ENCODE results near the gene EEFSEC. TPM values are rescaled to one million over a fixed set of nuclear protein-coding genes. Genes with fewer than 3 reads are reported as not detected.

The EEFSEC gene
- total RNA-seq, 1 donor from 2014 or later = 22.0 TPM

- no peaks in the 10 kb centered on the region for H3K9me3 Mint-ChIP-seq
- H3K27me3 Mint-ChIP-seq (ENCODE audit: low read depth) = peaks cover 52% of the 10 kb centered on the region
- intact Hi-C loops (cut with micrococcal nuclease) = no loop called here
- no peak overlapping the region for H3K27ac Mint-ChIP-seq
- no peak for DNase-seq (ENCODE audit: low spot score)
- H3K36me3 Mint-ChIP-seq (ENCODE audit: low read depth) = no peaks in the 10 kb centered on the region
- H3K4me1 Mint-ChIP-seq (ENCODE audit: low read depth) = no peaks in the 10 kb centered on the region
- no peak overlapping the region for H3K4me3 Mint-ChIP-seq (ENCODE audit: low read depth)
Measured at GRCh38 chr3:128432971-128433836, 279.9 kb downstream of the EEFSEC start.

- Mint-ChIP-seq H3K27me3 (ENCODE audit: low read depth) (peaks cover 48% of the 10 kb centered on the region), H3K27ac (no peak overlapping the region), H3K4me3 (ENCODE audit: low read depth) (no peak overlapping the region), H3K4me1 (ENCODE audit: low read depth) (no peaks in the 10 kb centered on the region), H3K36me3 (ENCODE audit: low read depth) (no peaks in the 10 kb centered on the region), H3K9me3 (no peaks in the 10 kb centered on the region)
- DNase-seq (ENCODE audit: low spot score) = no peak
- intact Hi-C loops (cut with micrococcal nuclease) = no loop called here
Measured at GRCh38 chr3:128433837-128434165, 280.5 kb downstream of the EEFSEC start.

GRCh38 chr3:128434524-128434923 is 281.2 kb downstream of the EEFSEC start:
- no peaks in the 10 kb centered on the region for H3K9me3 Mint-ChIP-seq
- no peak for DNase-seq (ENCODE audit: low spot score)
- H3K4me3 Mint-ChIP-seq (ENCODE audit: low read depth) = no peak overlapping the region
- no peak overlapping the region for H3K27ac Mint-ChIP-seq
- intact Hi-C loops (cut with micrococcal nuclease) = no loop called here
- no peaks in the 10 kb centered on the region for H3K4me1 Mint-ChIP-seq (ENCODE audit: low read depth)
- no peaks in the 10 kb centered on the region for H3K36me3 Mint-ChIP-seq (ENCODE audit: low read depth)
- H3K27me3 Mint-ChIP-seq (ENCODE audit: low read depth) = peaks cover 51% of the 10 kb centered on the region

GRCh38 chr3:128435058-128435457 is 281.8 kb downstream of the EEFSEC start:
- no peak for DNase-seq (ENCODE audit: low spot score)
- intact Hi-C loops (cut with micrococcal nuclease) = no loop called here
- H3K27me3 Mint-ChIP-seq (ENCODE audit: low read depth) = peaks cover 55% of the 10 kb centered on the region
- no peak overlapping the region for H3K4me3 Mint-ChIP-seq (ENCODE audit: low read depth)
- H3K27ac Mint-ChIP-seq = no peak overlapping the region
- H3K9me3 Mint-ChIP-seq = no peaks in the 10 kb centered on the region
- H3K36me3 Mint-ChIP-seq (ENCODE audit: low read depth) = no peaks in the 10 kb centered on the region
- H3K4me1 Mint-ChIP-seq (ENCODE audit: low read depth) = no peaks in the 10 kb centered on the region

- H3K36me3 Mint-ChIP-seq (ENCODE audit: low read depth) = no peaks in the 10 kb centered on the region
- H3K27ac Mint-ChIP-seq = no peak overlapping the region
- H3K27me3 Mint-ChIP-seq (ENCODE audit: low read depth) = peaks cover 53% of the 10 kb centered on the region
- intact Hi-C loops (cut with micrococcal nuclease) = no loop called here
- H3K9me3 Mint-ChIP-seq = no peaks in the 10 kb centered on the region
- H3K4me3 Mint-ChIP-seq (ENCODE audit: low read depth) = no peak overlapping the region
- no peaks in the 10 kb centered on the region for H3K4me1 Mint-ChIP-seq (ENCODE audit: low read depth)
- no peak for DNase-seq (ENCODE audit: low spot score)
Measured at GRCh38 chr3:128435561-128435960, 282.3 kb downstream of the EEFSEC start.

GRCh38 chr3:128436214-128436613 is 282.9 kb downstream of the EEFSEC start:
- Mint-ChIP-seq H3K9me3 (no peaks in the 10 kb centered on the region), H3K27me3 (ENCODE audit: low read depth) (peaks cover 48% of the 10 kb centered on the region), H3K36me3 (ENCODE audit: low read depth) (no peaks in the 10 kb centered on the region), H3K27ac (no peak overlapping the region), H3K4me1 (ENCODE audit: low read depth) (no peaks in the 10 kb centered on the region), H3K4me3 (ENCODE audit: low read depth) (no peak overlapping the region)
- intact Hi-C loops (cut with micrococcal nuclease) = no loop called here
- DNase-seq (ENCODE audit: low spot score) = no peak

- Mint-ChIP-seq H3K27ac (no peak overlapping the region), H3K4me1 (ENCODE audit: low read depth) (no peaks in the 10 kb centered on the region), H3K4me3 (ENCODE audit: low read depth) (no peak overlapping the region), H3K27me3 (ENCODE audit: low read depth) (peaks cover 40% of the 10 kb centered on the region), H3K36me3 (ENCODE audit: low read depth) (no peaks in the 10 kb centered on the region), H3K9me3 (no peaks in the 10 kb centered on the region)
- intact Hi-C loops (cut with micrococcal nuclease) = no loop called here
- DNase-seq (ENCODE audit: low spot score) = no peak
Measured at GRCh38 chr3:128438488-128439072, 285.3 kb downstream of the EEFSEC start.

GRCh38 chr3:128439226-128439625 is 285.9 kb downstream of the EEFSEC start:
- Mint-ChIP-seq H3K27me3 (ENCODE audit: low read depth) (peaks cover 37% of the 10 kb centered on the region), H3K36me3 (ENCODE audit: low read depth) (no peaks in the 10 kb centered on the region), H3K4me1 (ENCODE audit: low read depth) (no peaks in the 10 kb centered on the region), H3K4me3 (ENCODE audit: low read depth) (no peak overlapping the region), H3K27ac (no peak overlapping the region), H3K9me3 (no peaks in the 10 kb centered on the region)
- DNase-seq (ENCODE audit: low spot score) = no peak
- intact Hi-C loops (cut with micrococcal nuclease) = no loop called here

GRCh38 chr3:128442070-128442469 is 288.8 kb downstream of the EEFSEC start:
- intact Hi-C loops (cut with micrococcal nuclease) = no loop called here
- DNase-seq (ENCODE audit: low spot score) = no peak

GRCh38 chr3:128442949-128443348 is 289.7 kb downstream of the EEFSEC start:
- Mint-ChIP-seq H3K27ac (no peak overlapping the region), H3K4me1 (ENCODE audit: low read depth) (peaks cover 10% of the 10 kb centered on the region), H3K9me3 (peaks cover 21% of the 10 kb centered on the region), H3K27me3 (ENCODE audit: low read depth) (peaks cover 17% of the 10 kb centered on the region), H3K36me3 (ENCODE audit: low read depth) (peaks cover 10% of the 10 kb centered on the region), H3K4me3 (ENCODE audit: low read depth) (no peak overlapping the region)
- intact Hi-C loops (cut with micrococcal nuclease) = no loop called here
- no peak for DNase-seq (ENCODE audit: low spot score)

More at GRCh38 chr3:128442070-128442469, 288.8 kb downstream of the EEFSEC start:
- peaks cover 6% of the 10 kb centered on the region for H3K36me3 Mint-ChIP-seq (ENCODE audit: low read depth)
- H3K4me3 Mint-ChIP-seq (ENCODE audit: low read depth) = no peak overlapping the region
- H3K27me3 Mint-ChIP-seq (ENCODE audit: low read depth) = peaks cover 22% of the 10 kb centered on the region
- H3K27ac Mint-ChIP-seq = no peak overlapping the region
- H3K4me1 Mint-ChIP-seq (ENCODE audit: low read depth) = peaks cover 3% of the 10 kb centered on the region
- peaks cover 16% of the 10 kb centered on the region for H3K9me3 Mint-ChIP-seq

- intact Hi-C loops (cut with micrococcal nuclease) = no loop called here
- Mint-ChIP-seq H3K4me1 (ENCODE audit: low read depth) (peaks cover 16% of the 10 kb centered on the region), H3K36me3 (ENCODE audit: low read depth) (peaks cover 15% of the 10 kb centered on the region)
Measured at GRCh38 chr3:128443771-128444170, 290.5 kb downstream of the EEFSEC start.

GRCh38 chr3:128445357-128445756 is 292.1 kb downstream of the EEFSEC start:
- no peak overlapping the region for H3K27ac Mint-ChIP-seq
- peaks cover 19% of the 10 kb centered on the region for H3K4me1 Mint-ChIP-seq (ENCODE audit: low read depth)
- H3K36me3 Mint-ChIP-seq (ENCODE audit: low read depth) = peaks cover 17% of the 10 kb centered on the region
- no peak for DNase-seq (ENCODE audit: low spot score)
- H3K4me3 Mint-ChIP-seq (ENCODE audit: low read depth) = no peak overlapping the region
- H3K9me3 Mint-ChIP-seq = peaks cover 32% of the 10 kb centered on the region
- intact Hi-C loops (cut with micrococcal nuclease) = no loop called here
- H3K27me3 Mint-ChIP-seq (ENCODE audit: low read depth) = peaks cover 10% of the 10 kb centered on the region

More at GRCh38 chr3:128443771-128444170, 290.5 kb downstream of the EEFSEC start:
- Mint-ChIP-seq H3K9me3 (peaks cover 27% of the 10 kb centered on the region), H3K27me3 (ENCODE audit: low read depth) (peaks cover 17% of the 10 kb centered on the region), H3K27ac (no peak overlapping the region), H3K4me3 (ENCODE audit: low read depth) (no peak overlapping the region)
- DNase-seq (ENCODE audit: low spot score) = no peak

GRCh38 chr3:128446821-128447220 is 293.5 kb downstream of the EEFSEC start:
- Mint-ChIP-seq H3K36me3 (ENCODE audit: low read depth) (peaks cover 17% of the 10 kb centered on the region), H3K4me1 (ENCODE audit: low read depth) (peaks cover 19% of the 10 kb centered on the region), H3K27ac (peak overlapping the region; percentile 81)

More at GRCh38 chr3:128446821-128447220, 293.5 kb downstream of the EEFSEC start:
- Mint-ChIP-seq H3K4me3 (ENCODE audit: low read depth) (no peak overlapping the region), H3K9me3 (peaks cover 32% of the 10 kb centered on the region), H3K27me3 (ENCODE audit: low read depth) (peaks cover 10% of the 10 kb centered on the region)
- intact Hi-C loops (cut with micrococcal nuclease) = no loop called here
- DNase-seq (ENCODE audit: low spot score) = no peak
